Endodermal cell (in vitro differentiated cells): ENCODE data around the gene SEMA4A. TPM values are rescaled to one million over a fixed set of nuclear protein-coding genes. Genes with fewer than 3 reads are reported as not detected.
A peak's percentile ranks its signal among the peaks of the same experiment; 100 is the strongest.
"Not testable (repeated sequence)": the region's sequence is repeated elsewhere in the genome, so short reads cannot be mapped to it uniquely, and the experiment has no call there.

Experiments
- DNase-seq: peaks from one replicate; pipeline ENCODE4 v3.0.0-alpha.2; 2017
- H3K27ac ChIP-seq: 2 replicates; pipeline ENCODE4 v1.5.1; 2013; ENCODE audit warnings: mild to moderate bottlenecking, low read depth, low read length, moderate library complexity
- H3K27me3 ChIP-seq: 2 replicates; pipeline ENCODE4 v1.6.1; 2013; ENCODE audit warnings: mild to moderate bottlenecking, low read length, moderate library complexity; ENCODE audit not compliant: insufficient read depth, control insufficient read depth, poor library complexity, severe bottlenecking
- H3K36me3 ChIP-seq: 2 replicates; pipeline ENCODE4 v1.7.0; 2013; ENCODE audit warnings: mild to moderate bottlenecking, low read length, moderate library complexity; ENCODE audit not compliant: control insufficient read depth, insufficient read depth
- H3K4me1 ChIP-seq: one replicate; pipeline ENCODE4 v1.7.0; 2013; ENCODE audit warnings: low read length; ENCODE audit not compliant: control insufficient read depth, insufficient read depth
- H3K4me3 ChIP-seq: 2 replicates; pipeline ENCODE4 v1.5.1; 2013; ENCODE audit warnings: mild to moderate bottlenecking, low read length, moderate library complexity
- H3K9ac ChIP-seq: 2 replicates; pipeline ENCODE4 v1.6.1; 2013; ENCODE audit warnings: mild to moderate bottlenecking, low read length, moderate library complexity; ENCODE audit not compliant: poor library complexity, severe bottlenecking; ENCODE audit errors: extremely low read depth
- H3K9me3 ChIP-seq: 2 replicates; pipeline ENCODE4 v1.6.1; 2013; ENCODE audit warnings: mild to moderate bottlenecking, low read length, moderate library complexity; ENCODE audit not compliant: control insufficient read depth
- H3K27ac Mint-ChIP-seq: 2 replicates; pipeline ENCODE4 v1.8.0; 2020; ENCODE audit warnings: mixed read lengths
- H3K27me3 Mint-ChIP-seq: 2 replicates; pipeline ENCODE4 v1.8.0; 2021; ENCODE audit warnings: mild to moderate bottlenecking, mixed read lengths; ENCODE audit not compliant: insufficient read depth
- H3K36me3 Mint-ChIP-seq: 2 replicates; pipeline ENCODE4 v1.8.0; 2020; ENCODE audit warnings: low read depth, mixed read lengths
- H3K4me1 Mint-ChIP-seq: 2 replicates; pipeline ENCODE4 v1.8.0; 2020; ENCODE audit warnings: mixed read lengths
- H3K4me3 Mint-ChIP-seq: 2 replicates; pipeline ENCODE4 v1.8.0; 2020; ENCODE audit warnings: mild to moderate bottlenecking, moderate library complexity, mixed read lengths
- H3K9me3 Mint-ChIP-seq: 2 replicates; pipeline ENCODE4 v1.8.0; 2020; ENCODE audit warnings: mild to moderate bottlenecking, mixed read lengths
- CTCF ChIP-seq: fragments of 200-600 bp; sonication (generic); conservative IDR thresholded peaks from 2 replicates; pipeline ENCODE4 v1.5.0; 2021; ENCODE audit warnings: antibody characterized with exemption, mild to moderate bottlenecking
- WGBS, 2 experiments: methylation state at CpG; one replicate each; pipeline versions ENCODE4 v1.1.5 to v1.1.7; 2013; ENCODE audit warnings: missing lambda C conversion rate in 2 of 2, mixed read lengths in 1 of 2; ENCODE audit not compliant: insufficient coverage in 1 of 2, insufficient read length in 1 of 2; 5-methylcytosine and 5-hydroxymethylcytosine counted together
- total RNA-seq, 2 donors: library from RNA; stranded (reverse); fragmentation: NEBNext Ultra II Directional in 1 of 2; extraction: Animal tissue kit (Norgen Biotek cat#: 25700) in 1 of 2; gene quantifications; 2 replicates in 1 of 2; 3 replicates in 1 of 2; pipeline ENCODE4 v1.2.1, GENCODE V29; 2021

Gene SEMA4A
- total RNA-seq, 2 donors from 2014 or later: 6.4 to 10.3 TPM

GRCh38 chr1:156181391-156181924 lies 28.1 kb downstream of the SEMA4A start:
- peak overlapping the region; percentile 22 for H3K4me3 Mint-ChIP-seq

GRCh38 chr1:156182010-156182779 lies 28.8 kb downstream of the SEMA4A start:
- not testable (repeated sequence) for H3K36me3 ChIP-seq, H3K4me3 ChIP-seq, H3K27me3 Mint-ChIP-seq, H3K27me3 ChIP-seq, DNase-seq, H3K4me1 ChIP-seq
- Histone ChIP-seq H3K27ac (peak overlapping the region; percentile 61), H3K9ac (peak overlapping the region; percentile 44), H3K9me3 (peaks cover 18% of the 10 kb centered on the region)
- WGBS, 2 experiments: 62 to 96% methylated on average over 3 to 10 of the region's 12 CpGs
- Mint-ChIP-seq H3K9me3 (peaks cover 15% of the 10 kb centered on the region), H3K36me3 (peaks cover 11% of the 10 kb centered on the region), H3K4me3 (peak overlapping the region; percentile 22), H3K4me1 (peaks cover 36% of the 10 kb centered on the region), H3K27ac (peak overlapping the region; percentile 86)

More at GRCh38 chr1:156181391-156181924, 28.1 kb downstream of the SEMA4A start:
- Histone ChIP-seq H3K27ac (peak overlapping the region; percentile 16), H3K9ac (peak overlapping the region; percentile 29), H3K9me3 (peaks cover 11% of the 10 kb centered on the region)
- H3K36me3 Mint-ChIP-seq, H3K9me3 Mint-ChIP-seq, H3K4me1 ChIP-seq, H3K27me3 ChIP-seq, H3K27me3 Mint-ChIP-seq, H3K36me3 ChIP-seq, H3K4me3 ChIP-seq: not testable (repeated sequence)
- 2 to 7% methylated on average over 3 to 7 of the region's 8 CpGs for WGBS, 2 experiments
- H3K4me1 Mint-ChIP-seq: peaks cover 41% of the 10 kb centered on the region
- peak; percentile 91 for DNase-seq
- peak overlapping the region; percentile 86 for H3K27ac Mint-ChIP-seq
- peak; percentile 29 for TF ChIP-seq CTCF

GRCh38 chr1:156186347-156187177 lies 33.2 kb downstream of the SEMA4A start:
- not testable (repeated sequence) for DNase-seq, H3K4me1 ChIP-seq, H3K9ac ChIP-seq, H3K36me3 ChIP-seq, H3K27me3 Mint-ChIP-seq, H3K27me3 ChIP-seq, H3K27ac Mint-ChIP-seq, H3K4me3 Mint-ChIP-seq, H3K27ac ChIP-seq
- 98 to 100% methylated on average over 2 of the region's 2 CpGs for WGBS, 2 experiments
- H3K36me3 Mint-ChIP-seq: peaks cover 30% of the 10 kb centered on the region
- Histone ChIP-seq H3K9me3 (peaks cover 52% of the 10 kb centered on the region), H3K4me3 (peak overlapping the region; percentile 76)
- peaks cover 44% of the 10 kb centered on the region for H3K9me3 Mint-ChIP-seq
- peaks cover 20% of the 10 kb centered on the region for H3K4me1 Mint-ChIP-seq

- not testable (repeated sequence) for H3K4me3 ChIP-seq, H3K27ac ChIP-seq, H3K27me3 ChIP-seq, H3K9ac ChIP-seq, H3K4me3 Mint-ChIP-seq, H3K27me3 Mint-ChIP-seq, H3K4me1 ChIP-seq, DNase-seq, H3K27ac Mint-ChIP-seq, H3K36me3 ChIP-seq
- Mint-ChIP-seq H3K4me1 (peaks cover 14% of the 10 kb centered on the region), H3K36me3 (peaks cover 30% of the 10 kb centered on the region), H3K9me3 (peaks cover 48% of the 10 kb centered on the region)
- 89 to 93% methylated on average over 1 to 4 of the region's 4 CpGs for WGBS, 2 experiments
- peaks cover 54% of the 10 kb centered on the region for H3K9me3 ChIP-seq
These were observed 36.9 kb downstream of the SEMA4A start for GRCh38 chr1:156190265-156190664.
